Mesendoderm (in vitro differentiated cells): ENCODE data around the gene IFI30.
"Not testable (repeated sequence)": the region's sequence is repeated elsewhere in the genome, so short reads cannot be mapped to it uniquely, and the experiment has no call there.

Experiments used
- DNase-seq: peaks from one replicate; pipeline ENCODE4 v3.0.0; 2013
- H2AK5ac ChIP-seq: 2 replicates; pipeline ENCODE4 v1.6.1; 2013; ENCODE audit warnings: low read length, inconsistent platforms
- H2BK120ac ChIP-seq: 2 replicates; pipeline ENCODE4 v1.6.1; 2013; ENCODE audit warnings: low read depth, mild to moderate bottlenecking, low read length, moderate library complexity, mixed read lengths
- H2BK15ac ChIP-seq: replicated peaks from 2 replicates; pipeline ENCODE4 v1.6.1; 2013; ENCODE audit warnings: low read depth, mild to moderate bottlenecking, moderate library complexity
- H2BK5ac ChIP-seq: 2 replicates; pipeline ENCODE4 v1.6.1; 2013; ENCODE audit warnings: low read length, inconsistent platforms
- H3K18ac ChIP-seq: 2 replicates; pipeline ENCODE4 v1.6.1; 2013; ENCODE audit warnings: mild to moderate bottlenecking, low read length, mixed read lengths
- H3K23ac ChIP-seq: one replicate; pipeline ENCODE4 v1.6.1; 2013; ENCODE audit warnings: low read length
- H3K27ac ChIP-seq: 2 replicates; pipeline ENCODE4 v1.5.1; 2013; ENCODE audit warnings: low read depth, mild to moderate bottlenecking, inconsistent platforms, low read length, moderate library complexity
- H3K27me3 ChIP-seq: 2 replicates; pipeline ENCODE4 v1.6.1; 2013; ENCODE audit warnings: low read length, control low read depth, mild to moderate bottlenecking, inconsistent platforms; ENCODE audit not compliant: insufficient read depth, poor library complexity
- H3K36me3 ChIP-seq: 2 replicates; pipeline ENCODE4 v1.6.1; 2013; ENCODE audit warnings: low read length, inconsistent platforms; ENCODE audit not compliant: control insufficient read depth, insufficient read depth
- H3K4ac ChIP-seq: one replicate; pipeline ENCODE4 v1.6.1; 2013; ENCODE audit warnings: low read depth, mild to moderate bottlenecking, low read length, moderate library complexity
- H3K4me1 ChIP-seq: 2 replicates; pipeline ENCODE4 v1.6.1; 2013; ENCODE audit warnings: low read depth, low read length, inconsistent platforms; ENCODE audit not compliant: control insufficient read depth
- H3K4me2 ChIP-seq: 2 replicates; pipeline ENCODE4 v1.6.1; 2013; ENCODE audit warnings: low read length
- H3K4me3 ChIP-seq: 2 replicates; pipeline ENCODE4 v1.5.1; 2013; ENCODE audit warnings: mild to moderate bottlenecking, low read length
- H3K56ac ChIP-seq: one replicate; pipeline ENCODE4 v1.6.1; 2013; ENCODE audit warnings: low read length
- H3K79me1 ChIP-seq: 2 replicates; pipeline ENCODE4 v1.6.1; 2013; ENCODE audit warnings: low read length, inconsistent platforms
- H3K79me2 ChIP-seq: 2 replicates; pipeline ENCODE4 v1.6.1; 2013; ENCODE audit warnings: mild to moderate bottlenecking, low read length; ENCODE audit not compliant: control insufficient read depth, insufficient read depth
- H3K9ac ChIP-seq: 2 replicates; pipeline ENCODE4 v1.6.1; 2013; ENCODE audit warnings: low read length, inconsistent platforms
- H4K5ac ChIP-seq: one replicate; pipeline ENCODE4 v1.6.1; 2013; ENCODE audit warnings: low read length
- H4K8ac ChIP-seq: one replicate; pipeline ENCODE4 v1.6.1; 2013; ENCODE audit warnings: low read depth, mild to moderate bottlenecking, control low read depth, low read length, moderate library complexity
- WGBS: extraction: QIAGEN DNeasy Blood & Tissue Kit; methylation state at CpG from one replicate; pipeline ENCODE4 v1.1.7; 2013; ENCODE audit warnings: low lambda C conversion rate, missing lambda C conversion rate; ENCODE audit not compliant: insufficient coverage; ENCODE audit errors: extremely low coverage; 5-methylcytosine and 5-hydroxymethylcytosine counted together

The IFI30 gene

GRCh38 chr19:18209912-18210311 lies 36.3 kb downstream of the IFI30 start:
- not testable (repeated sequence) for H3K79me2 ChIP-seq, H3K23ac ChIP-seq, H4K8ac ChIP-seq, H4K5ac ChIP-seq, H3K9ac ChIP-seq, H2BK5ac ChIP-seq, H2BK15ac ChIP-seq, H3K27me3 ChIP-seq, H2AK5ac ChIP-seq, H3K27ac ChIP-seq, H3K4me2 ChIP-seq, H3K36me3 ChIP-seq, H3K4me1 ChIP-seq, H3K56ac ChIP-seq, H3K4ac ChIP-seq, DNase-seq, H3K4me3 ChIP-seq, H2BK120ac ChIP-seq, H3K79me1 ChIP-seq, H3K18ac ChIP-seq
- no CpG with 5 or more reads among the region's 5 CpGs for WGBS

- no peak overlapping the region for H4K5ac ChIP-seq
- WGBS, result no CpG with 5 or more reads among the region's 14 CpGs
Measured at GRCh38 chr19:18211683-18212082, 38.1 kb downstream of the IFI30 start.

DNA sequence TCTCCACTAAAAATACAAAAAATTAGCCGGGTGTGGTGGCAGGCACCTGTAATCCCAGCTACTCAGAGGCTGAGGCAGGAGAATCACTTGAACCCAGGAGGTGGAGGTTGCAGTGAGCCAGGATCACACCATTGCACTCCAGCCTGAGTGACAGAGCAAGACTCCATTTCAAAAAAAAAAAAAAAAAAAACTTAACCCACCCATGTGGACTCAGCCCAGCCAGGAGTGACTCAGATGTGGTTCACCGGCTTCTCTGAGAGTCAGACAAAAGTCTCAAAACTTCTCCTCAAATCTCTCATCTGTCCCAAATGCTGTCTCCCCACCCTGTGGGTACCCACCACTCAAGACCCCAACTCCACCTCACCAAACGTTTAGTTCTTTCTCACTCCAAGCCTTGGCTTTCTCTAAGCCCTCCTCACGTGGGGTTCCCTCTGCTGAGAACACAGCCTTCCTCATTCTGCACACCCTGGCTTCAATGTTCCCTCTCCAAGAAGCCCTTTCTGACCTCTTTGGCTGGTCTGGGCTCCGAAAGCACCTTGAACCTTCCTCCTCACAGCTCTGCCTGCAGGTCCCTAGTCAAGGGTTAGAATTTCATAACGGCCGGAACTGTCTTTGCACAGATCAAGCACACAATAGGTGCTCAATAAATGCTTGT lies 41.3 kb downstream of the IFI30 start:
- Histone ChIP-seq H3K9ac (no peak overlapping the region), H2AK5ac (no peak overlapping the region), H4K5ac (no peak overlapping the region), H4K8ac (no peak overlapping the region), H3K56ac (no peak overlapping the region), H3K79me1 (no peaks in the 10 kb centered on the region), H3K36me3 (no peaks in the 10 kb centered on the region), H3K27ac (no peak overlapping the region), H2BK120ac (no peak overlapping the region), H3K27me3 (no peaks in the 10 kb centered on the region), H3K79me2 (no peaks in the 10 kb centered on the region), H3K4ac (no peak overlapping the region), H3K4me1 (no peaks in the 10 kb centered on the region), H3K18ac (no peak overlapping the region), H2BK5ac (no peak overlapping the region), H2BK15ac (no peak overlapping the region), H3K23ac (no peak overlapping the region), H3K4me3 (no peak overlapping the region), H3K4me2 (no peak overlapping the region)
- DNase-seq, result no peak
- no CpG with 5 or more reads among the region's 7 CpGs for WGBS

More at GRCh38 chr19:18211683-18212082, 38.1 kb downstream of the IFI30 start:
- Histone ChIP-seq H3K27ac (no peak overlapping the region), H3K4me1 (no peaks in the 10 kb centered on the region), H4K8ac (no peak overlapping the region), H3K4ac (no peak overlapping the region), H2BK15ac (no peak overlapping the region), H3K79me1 (no peaks in the 10 kb centered on the region), H3K4me2 (no peak overlapping the region), H3K27me3 (no peaks in the 10 kb centered on the region), H2AK5ac (no peak overlapping the region), H3K18ac (no peak overlapping the region), H3K4me3 (no peak overlapping the region), H3K36me3 (no peaks in the 10 kb centered on the region), H3K9ac (no peak overlapping the region), H3K56ac (no peak overlapping the region), H2BK120ac (no peak overlapping the region), H3K79me2 (no peaks in the 10 kb centered on the region), H2BK5ac (no peak overlapping the region), H3K23ac (no peak overlapping the region)
- no peak for DNase-seq

DNA sequence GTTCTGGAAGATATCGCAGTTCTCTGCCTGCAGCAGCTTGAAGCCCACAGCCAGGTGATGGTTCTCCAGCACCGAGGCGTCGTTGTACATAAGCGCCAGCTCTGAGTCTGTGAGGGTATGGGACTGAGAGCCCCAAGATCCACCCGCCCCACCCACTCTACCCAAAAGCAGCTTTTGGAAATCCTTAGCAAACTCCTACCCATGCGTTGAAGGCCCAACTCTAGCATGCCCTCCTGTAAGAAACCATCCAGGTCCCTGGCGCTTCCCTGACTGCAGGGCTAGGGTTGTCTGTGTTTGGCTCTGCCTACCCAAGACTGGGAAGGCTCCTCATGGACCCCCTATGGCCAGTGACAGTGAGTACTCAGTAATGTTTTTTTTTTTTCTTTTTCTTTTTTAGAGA lies 43.2 kb downstream of the IFI30 start:
- H3K4me3 ChIP-seq, result no peak overlapping the region
- H2BK15ac ChIP-seq, result no peak overlapping the region
- no peak overlapping the region for H3K9ac ChIP-seq
- H3K18ac ChIP-seq, result no peak overlapping the region
- no peaks in the 10 kb centered on the region for H3K79me1 ChIP-seq
- H3K23ac ChIP-seq, result no peak overlapping the region
- H2BK5ac ChIP-seq, result no peak overlapping the region
- no peak overlapping the region for H4K8ac ChIP-seq
- no peak overlapping the region for H3K4me2 ChIP-seq
- no peak overlapping the region for H2AK5ac ChIP-seq
- no peak overlapping the region for H2BK120ac ChIP-seq
- WGBS, result no CpG with 5 or more reads among the region's 8 CpGs
- no peaks in the 10 kb centered on the region for H3K27me3 ChIP-seq
- no peaks in the 10 kb centered on the region for H3K4me1 ChIP-seq
- no peak overlapping the region for H4K5ac ChIP-seq
- DNase-seq, result no peak
- no peak overlapping the region for H3K4ac ChIP-seq
- H3K79me2 ChIP-seq, result no peaks in the 10 kb centered on the region
- no peak overlapping the region for H3K27ac ChIP-seq
- H3K36me3 ChIP-seq, result no peaks in the 10 kb centered on the region
- no peak overlapping the region for H3K56ac ChIP-seq

DNA sequence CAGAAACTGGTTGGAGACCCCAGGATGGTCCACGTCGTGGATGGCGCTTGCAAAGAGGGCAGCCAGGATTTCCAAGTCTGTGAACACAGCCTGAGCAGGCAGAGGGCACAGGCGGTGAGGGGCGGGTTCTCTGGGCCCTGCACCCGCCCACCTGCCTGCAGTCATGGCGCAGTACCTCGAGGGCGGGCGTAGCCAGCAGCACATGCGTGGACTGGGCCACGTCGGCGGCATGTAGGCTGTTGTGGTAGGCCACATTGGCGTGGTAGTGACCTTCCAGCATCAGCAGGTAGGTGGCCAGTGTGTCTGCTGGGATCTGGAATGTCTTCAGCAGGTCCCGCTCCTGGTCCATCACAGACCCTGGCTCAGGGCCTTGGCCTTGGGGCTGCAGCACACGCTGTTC lies 44.5 kb downstream of the IFI30 start:
- Histone ChIP-seq H3K36me3 (no peaks in the 10 kb centered on the region), H4K8ac (no peak overlapping the region), H2BK15ac (no peak overlapping the region), H3K79me2 (no peaks in the 10 kb centered on the region), H3K18ac (no peak overlapping the region), H2BK5ac (no peak overlapping the region), H4K5ac (no peak overlapping the region), H2AK5ac (no peak overlapping the region), H3K27me3 (no peaks in the 10 kb centered on the region), H3K4me1 (no peaks in the 10 kb centered on the region), H3K4me2 (no peak overlapping the region), H3K27ac (no peak overlapping the region), H3K79me1 (no peaks in the 10 kb centered on the region), H3K56ac (no peak overlapping the region), H3K9ac (no peak overlapping the region), H3K23ac (no peak overlapping the region), H2BK120ac (no peak overlapping the region), H3K4ac (no peak overlapping the region), H3K4me3 (no peak overlapping the region)
- WGBS, result no CpG with 5 or more reads among the region's 17 CpGs
- no peak for DNase-seq

DNA sequence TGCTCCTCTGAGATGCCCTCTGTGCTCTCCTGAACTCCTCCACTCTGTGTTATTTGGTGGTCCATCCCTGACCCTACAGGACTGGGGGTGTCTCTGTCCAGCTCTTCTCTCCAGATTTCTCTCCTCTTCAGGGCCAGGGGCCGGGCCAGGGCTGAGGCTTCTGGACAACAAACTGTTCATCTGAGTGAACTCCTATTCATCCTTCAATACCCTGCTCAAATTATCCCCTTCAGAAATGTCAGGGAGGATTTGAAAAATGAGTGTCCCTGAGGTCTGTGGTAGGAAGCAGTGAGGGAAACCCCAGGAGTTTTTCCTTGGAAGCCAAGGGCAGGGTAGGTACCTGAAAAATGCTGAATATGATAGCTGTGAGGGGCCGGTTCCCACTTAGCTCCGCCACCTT lies 45.0 kb downstream of the IFI30 start:
- Histone ChIP-seq H2BK120ac (no peak overlapping the region), H2AK5ac (no peak overlapping the region), H3K18ac (no peak overlapping the region), H3K23ac (no peak overlapping the region), H3K4me3 (no peak overlapping the region), H3K79me1 (no peaks in the 10 kb centered on the region), H3K36me3 (no peaks in the 10 kb centered on the region), H2BK15ac (no peak overlapping the region), H3K4me1 (no peaks in the 10 kb centered on the region), H3K79me2 (no peaks in the 10 kb centered on the region), H3K9ac (no peak overlapping the region), H4K8ac (no peak overlapping the region), H3K27me3 (no peaks in the 10 kb centered on the region), H3K4ac (no peak overlapping the region), H3K27ac (no peak overlapping the region), H2BK5ac (no peak overlapping the region), H3K56ac (no peak overlapping the region), H3K4me2 (no peak overlapping the region), H4K5ac (no peak overlapping the region)
- no CpG with 5 or more reads among the region's 3 CpGs for WGBS
- no peak for DNase-seq
